Liver (tissue), 3 donors: ENCODE results near the gene MYL1.

Experiments
- CTCF ChIP-seq: fragments of 150-350 bp; IDR thresholded peaks from 2 replicates; pipeline ENCODE4 v1.5.1; 2017; ENCODE audit warnings: improper control_type of control experiment, low read depth, low read length; ENCODE audit not compliant: missing input control
- EGR1 ChIP-seq, 2 donors: IDR thresholded peaks; 2 replicates each; pipeline ENCODE4 v1.6.1; 2016 to 2018; ENCODE audit warnings: antibody characterized with exemption in 2 of 2, low read depth in 2 of 2
- FOXA1 ChIP-seq: IDR thresholded peaks from 2 replicates; pipeline ENCODE4 v1.6.1; 2016; ENCODE audit warnings: antibody characterized with exemption
- JUND ChIP-seq, 2 donors: IDR thresholded peaks; 2 replicates each; pipeline ENCODE4 v1.6.1; 2016; ENCODE audit warnings: antibody characterized with exemption in 2 of 2
- NR2F2 ChIP-seq: IDR thresholded peaks from 2 replicates; pipeline ENCODE4 v1.6.1; 2016; ENCODE audit warnings: antibody characterized with exemption
- RAD21 ChIP-seq, 2 donors: IDR thresholded peaks; 2 replicates each; pipeline ENCODE4 v1.6.1; 2016; ENCODE audit warnings: antibody characterized with exemption in 2 of 2, mild to moderate bottlenecking in 2 of 2
- REST ChIP-seq: IDR thresholded peaks from 2 replicates; pipeline ENCODE4 v1.6.1; 2016; ENCODE audit warnings: antibody characterized with exemption, mild to moderate bottlenecking
- SP1 ChIP-seq: IDR thresholded peaks from 2 replicates; pipeline ENCODE4 v1.6.1; 2018; ENCODE audit warnings: antibody characterized with exemption, mild to moderate bottlenecking
- TAF1 ChIP-seq: conservative IDR thresholded peaks from 2 replicates; pipeline ENCODE4 v1.6.1; 2016; ENCODE audit warnings: antibody characterized with exemption, mild to moderate bottlenecking
- YY1 ChIP-seq: IDR thresholded peaks from 2 replicates; pipeline ENCODE4 v1.6.1; 2016; ENCODE audit warnings: antibody characterized with exemption, mild to moderate bottlenecking
- ZBTB33 ChIP-seq: IDR thresholded peaks from 2 replicates; pipeline ENCODE4 v1.6.1; 2016; ENCODE audit warnings: antibody characterized with exemption
- donor health status: healthy.
- donor health status: healthy.

- TF ChIP-seq CTCF (no peak), REST (no peak), RAD21 (IDR thresholded peaks at IDR 0.05) (no peak), SP1 (no peak), FOXA1 (no peak), TAF1 (no peak), ZBTB33 (no peak), YY1 (no peak), JUND (IDR thresholded peaks at IDR 0.05) (no peak), EGR1 (IDR thresholded peaks at IDR 0.05; ENCODE audit: low read depth in 2 of 2) (no peak), NR2F2 (no peak)
Observed at GRCh38 chr2:210288408-210288807, 26.6 kb downstream of the MYL1 start.
